Fibroblast of lung (primary cell): Measurements from ENCODE around the gene SNX2. TPM values are rescaled to one million over a fixed set of nuclear protein-coding genes. Genes with fewer than 3 reads are reported as not detected.
A peak's percentile ranks its signal among the peaks of the same experiment; 100 is the strongest.

Source experiments
- DNase-seq, 2 donors: peaks; one replicate each; pipeline versions ENCODE4 v3.0.0 to v3.0.0-alpha.2; 2010; ENCODE audit warnings: low read depth in 2 of 2
- H2AFZ ChIP-seq: 2 replicates; pipeline ENCODE4 v1.5.1; 2012; ENCODE audit warnings: low read length, control low read depth, inconsistent platforms
- H3K27ac ChIP-seq: 2 replicates; pipeline ENCODE4 v1.5.1; 2011; ENCODE audit warnings: low read length, control low read depth; ENCODE audit not compliant: insufficient read depth
- H3K27me3 ChIP-seq: 2 replicates; pipeline ENCODE4 v1.5.1; 2011; ENCODE audit warnings: mild to moderate bottlenecking, low read length; ENCODE audit not compliant: control insufficient read depth, insufficient read depth
- H3K36me3 ChIP-seq: 2 replicates; pipeline ENCODE4 v1.5.1; 2011; ENCODE audit warnings: low read length; ENCODE audit not compliant: control insufficient read depth, insufficient read depth
- H3K4me1 ChIP-seq: 2 replicates; pipeline ENCODE4 v1.5.1; 2011; ENCODE audit warnings: low read length; ENCODE audit not compliant: control insufficient read depth, insufficient read depth; ENCODE audit errors: extremely low read depth
- H3K4me2 ChIP-seq: 2 replicates; pipeline ENCODE4 v1.5.1; 2011; ENCODE audit warnings: low read length, control low read depth; ENCODE audit not compliant: insufficient read depth; ENCODE audit errors: extremely low read depth
- H3K4me3 ChIP-seq, 4 experiments: fragments of 200-600 bp in 1 of 4; sonication (generic) in 1 of 4; replicated peaks in 1 of 4; 2 replicates each; pipeline ENCODE4 v1.5.1; 2011 to 2016; ENCODE audit warnings: low read length in 4 of 4, low read depth in 3 of 4, mild to moderate bottlenecking in 3 of 4, control low read depth in 2 of 4, inconsistent platforms in 1 of 4, mixed read lengths in 1 of 4; ENCODE audit not compliant: insufficient read depth in 1 of 4; ENCODE audit errors: control extremely low read depth in 1 of 4
- H3K79me2 ChIP-seq: 2 replicates; pipeline ENCODE4 v1.5.1; 2012; ENCODE audit warnings: mild to moderate bottlenecking, low read length, inconsistent platforms; ENCODE audit not compliant: control insufficient read depth, insufficient read depth
- H3K9ac ChIP-seq: 2 replicates; pipeline ENCODE4 v1.5.1; 2011; ENCODE audit warnings: mild to moderate bottlenecking, low read length, control low read depth; ENCODE audit not compliant: insufficient read depth
- H3K9me3 ChIP-seq: 2 replicates; pipeline ENCODE4 v1.5.1; 2012; ENCODE audit warnings: low read depth, low read length; ENCODE audit not compliant: control insufficient read depth, insufficient read depth
- H4K20me1 ChIP-seq: 2 replicates; pipeline ENCODE4 v1.5.1; 2011; ENCODE audit warnings: low read length; ENCODE audit not compliant: control insufficient read depth, insufficient read depth; ENCODE audit errors: extremely low read depth
- CTCF ChIP-seq, 2 donors: IDR thresholded peaks in 1 of 2; conservative IDR thresholded peaks in 1 of 2; 1 replicate in 1 of 2; 2 replicates in 1 of 2; pipeline ENCODE4 v1.5.1; 2011 to 2012; ENCODE audit warnings: low read length in 2 of 2, control low read depth in 1 of 2, inconsistent platforms in 1 of 2, low read depth in 1 of 2, mild to moderate bottlenecking in 1 of 2
- EZH2 ChIP-seq: IDR thresholded peaks from 2 replicates; pipeline ENCODE4 v1.5.1; 2012; ENCODE audit warnings: low read length, control low read depth, mild to moderate bottlenecking; ENCODE audit errors: missing control alignments
- polyA plus RNA-seq, 2 donors: library from polyadenylated mRNA; depleted of rRNA in 1 of 2; stranded (reverse) in 1 of 2; unstranded in 1 of 2; fragments of >200 nt; gene quantifications; 2 replicates each; pipeline ENCODE4 v1.2.1, GENCODE V29; 2011 to 2012; ENCODE audit warnings: missing spikeins in 1 of 2
- total RNA-seq: library from RNA; depleted of rRNA; stranded (reverse); fragments of >200 nt; gene quantifications from 2 replicates; pipeline ENCODE4 v1.2.1, GENCODE V29; 2014

The SNX2 gene
- total and polyA plus RNA-seq, 2 donors (not counting 1 experiment from before 2014, with no cell fraction given): 73.5 to 123 TPM

- DNase-seq: no peak
- TF ChIP-seq CTCF (conservative IDR thresholded peaks at IDR 0.05 in 1 of 2, IDR thresholded peaks at IDR 0.05 in 1 of 2; ENCODE audit: low read depth in 1 of 2, low read length in 2 of 2) (no peak), EZH2 (no peak)
- H3K9me3 ChIP-seq: no peaks in the 10 kb centered on the region
These were observed 14.1 kb downstream of the SNX2 start for GRCh38 chr5:122788996-122789395.

GRCh38 chr5:122789461-122790171 is 14.7 kb downstream of the SNX2 start:
- DNase-seq: peak in 1 of 2 donors; percentile 10
- Histone ChIP-seq H3K4me1 (no peaks in the 10 kb centered on the region), H3K36me3 (no peaks in the 10 kb centered on the region), H3K27ac (no peak overlapping the region), H3K9ac (no peak overlapping the region), H3K4me3 (no peak overlapping the region), H2AFZ (no peak overlapping the region), H3K4me2 (no peak overlapping the region), H3K79me2 (peaks cover 22% of the 10 kb centered on the region), H3K27me3 (no peaks in the 10 kb centered on the region), H3K9me3 (no peaks in the 10 kb centered on the region), H4K20me1 (no peaks in the 10 kb centered on the region)
- no peak for TF ChIP-seq EZH2
- TF ChIP-seq CTCF (conservative IDR thresholded peaks at IDR 0.05 in 1 of 2, IDR thresholded peaks at IDR 0.05 in 1 of 2; ENCODE audit: low read depth in 1 of 2, low read length in 2 of 2): no peak

More at GRCh38 chr5:122788996-122789395, 14.1 kb downstream of the SNX2 start:
- Histone ChIP-seq H3K9ac (no peak overlapping the region), H3K36me3 (no peaks in the 10 kb centered on the region), H3K4me3 (no peak overlapping the region), H3K27me3 (no peaks in the 10 kb centered on the region), H4K20me1 (no peaks in the 10 kb centered on the region), H3K4me2 (no peak overlapping the region), H3K27ac (no peak overlapping the region), H2AFZ (no peak overlapping the region), H3K4me1 (no peaks in the 10 kb centered on the region), H3K79me2 (peaks cover 26% of the 10 kb centered on the region)

GRCh38 chr5:122790354-122791103 is 15.6 kb downstream of the SNX2 start:
- H4K20me1 ChIP-seq: no peaks in the 10 kb centered on the region
- no peak overlapping the region for H2AFZ ChIP-seq
- no peak overlapping the region for H3K27ac ChIP-seq
- H3K4me2 ChIP-seq: no peak overlapping the region
- peaks cover 16% of the 10 kb centered on the region for H3K79me2 ChIP-seq
- no peaks in the 10 kb centered on the region for H3K9me3 ChIP-seq
- DNase-seq: no peak
- TF ChIP-seq EZH2: no peak
- no peak for TF ChIP-seq CTCF (conservative IDR thresholded peaks at IDR 0.05 in 1 of 2, IDR thresholded peaks at IDR 0.05 in 1 of 2; ENCODE audit: low read depth in 1 of 2, low read length in 2 of 2)
- H3K36me3 ChIP-seq: no peaks in the 10 kb centered on the region
- H3K4me3 ChIP-seq: no peak overlapping the region
- H3K27me3 ChIP-seq: no peaks in the 10 kb centered on the region
- H3K4me1 ChIP-seq: no peaks in the 10 kb centered on the region
- H3K9ac ChIP-seq: no peak overlapping the region
